ENCODE results near the gene PCDH18.
"Not testable (repeated sequence)": the region's sequence is repeated elsewhere in the genome, so short reads cannot be mapped to it uniquely, and the experiment has no call there.

DNA sequence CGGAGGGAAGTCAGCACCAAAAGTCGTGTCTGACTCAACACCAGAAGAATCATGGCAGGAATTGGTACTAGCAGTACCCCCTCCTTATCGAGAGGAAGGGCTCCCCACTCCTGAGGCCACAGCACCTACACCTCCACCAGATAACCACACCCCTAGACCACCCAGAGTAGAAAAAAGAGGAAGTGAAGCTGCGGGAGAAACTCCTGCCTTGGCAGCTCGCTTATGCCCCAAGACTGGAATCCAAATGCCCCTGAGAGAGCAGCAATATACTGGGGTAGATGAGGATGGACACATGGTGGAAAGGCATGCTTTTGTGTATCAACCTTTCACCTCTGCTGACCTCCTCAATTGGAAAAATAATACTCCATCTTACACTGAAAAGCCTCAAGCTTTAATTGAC, 52.6 kb downstream of the PCDH18 start:
- TF ChIP-seq POLR2A (IDR thresholded peaks at IDR 0.05; ENCODE audit: low read depth, low read length); POLR2AphosphoS5 (IDR thresholded peaks at IDR 0.05; ENCODE audit: low read depth, low read length); TAF1 (IDR thresholded peaks at IDR 0.05; ENCODE audit: borderline replicate concordance, low read depth, low read length): not testable (repeated sequence)
